Epithelial cell of esophagus (primary cell): Measurements from ENCODE around the gene MT1A.

Source experiments
- DNase-seq: peaks from one replicate; pipeline ENCODE4 v3.0.0; 2010; ENCODE audit warnings: low read depth
- H3K4me3 ChIP-seq: 2 replicates; pipeline ENCODE4 v1.5.1; 2011; ENCODE audit warnings: mild to moderate bottlenecking, low read length, control low read depth
- CTCF ChIP-seq: IDR thresholded peaks from 2 replicates; pipeline ENCODE4 v1.5.1; 2011; ENCODE audit warnings: low read depth, mild to moderate bottlenecking, low read length, control low read depth, inconsistent platforms; ENCODE audit not compliant: insufficient read depth; ENCODE audit errors: missing control alignments

MT1A gene

GRCh38 chr16:56607109-56607618 is 31.3 kb upstream of the MT1A start:
- peak; percentile 99 for DNase-seq
- no peak for TF ChIP-seq CTCF
- H3K4me3 ChIP-seq = peak overlapping the region; percentile 14

DNA sequence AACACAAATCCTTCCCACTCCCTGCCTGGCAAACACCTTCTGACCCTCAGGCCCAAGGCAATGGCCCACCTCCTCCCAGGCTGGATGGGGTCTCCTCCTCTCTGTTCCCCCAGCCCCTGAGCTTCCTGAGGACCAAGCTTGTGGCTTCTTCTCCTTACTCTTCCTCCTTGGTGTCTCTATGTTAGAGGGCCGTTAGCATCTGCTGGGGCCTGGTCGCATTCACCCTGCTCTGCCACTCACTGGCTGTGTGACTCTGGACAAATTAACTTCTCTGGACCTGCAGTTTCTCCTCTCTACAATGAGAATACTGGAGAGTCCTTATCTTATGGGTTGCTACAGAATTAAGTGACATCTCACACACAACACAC is 30.8 kb upstream of the MT1A start:
- no peak for DNase-seq
- H3K4me3 ChIP-seq = peak overlapping the region; percentile 29
- no peak for TF ChIP-seq CTCF

DNA sequence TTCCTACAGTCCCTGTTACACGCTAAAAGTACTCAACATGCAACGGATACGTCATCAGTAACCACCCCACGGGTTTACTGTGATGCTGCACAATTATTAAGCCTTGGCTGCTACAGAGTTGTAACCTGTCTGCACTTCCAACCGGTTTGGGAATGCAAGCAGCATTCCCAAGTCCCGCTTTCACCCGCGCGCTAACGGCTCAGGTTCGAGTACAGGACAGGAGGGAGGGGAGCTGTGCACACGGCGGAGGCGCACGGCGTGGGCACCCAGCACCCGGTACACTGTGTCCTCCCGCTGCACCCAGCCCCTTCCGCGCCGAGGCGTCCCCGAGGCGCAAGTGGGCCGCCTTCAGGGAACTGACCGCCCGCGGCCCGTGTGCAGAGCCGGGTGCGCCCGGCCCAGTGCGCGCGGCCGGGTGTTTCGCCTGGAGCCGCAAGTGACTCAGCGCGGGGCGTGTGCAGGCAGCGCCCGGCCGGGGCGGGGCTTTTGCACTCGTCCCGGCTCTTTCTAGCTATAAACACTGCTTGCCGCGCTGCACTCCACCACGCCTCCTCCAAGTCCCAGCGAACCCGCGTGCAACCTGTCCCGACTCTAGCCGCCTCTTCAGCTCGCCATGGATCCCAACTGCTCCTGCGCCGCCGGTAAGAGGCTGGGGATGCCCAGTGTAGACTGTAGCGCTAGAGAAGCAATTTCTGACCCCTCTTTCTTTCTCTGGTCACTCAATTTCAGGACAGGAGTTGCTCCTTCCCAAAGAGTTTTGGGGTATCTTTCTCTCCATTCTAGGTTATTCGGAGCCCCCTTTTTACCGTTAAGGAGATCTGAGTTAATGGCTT is 30.2 kb upstream of the MT1A start, which contains the start of gene MT2A:
Gene MT2A, plus strand, starts transcription at position 542 of the 833 bp plus-strand sequence. Its CDS starts 72 bp downstream, at position 614.
- no peak for TF ChIP-seq CTCF
- peak; percentile 98 for DNase-seq
- peak within 1 kb of the TSS; percentile 81 for H3K4me3 ChIP-seq

DNA sequence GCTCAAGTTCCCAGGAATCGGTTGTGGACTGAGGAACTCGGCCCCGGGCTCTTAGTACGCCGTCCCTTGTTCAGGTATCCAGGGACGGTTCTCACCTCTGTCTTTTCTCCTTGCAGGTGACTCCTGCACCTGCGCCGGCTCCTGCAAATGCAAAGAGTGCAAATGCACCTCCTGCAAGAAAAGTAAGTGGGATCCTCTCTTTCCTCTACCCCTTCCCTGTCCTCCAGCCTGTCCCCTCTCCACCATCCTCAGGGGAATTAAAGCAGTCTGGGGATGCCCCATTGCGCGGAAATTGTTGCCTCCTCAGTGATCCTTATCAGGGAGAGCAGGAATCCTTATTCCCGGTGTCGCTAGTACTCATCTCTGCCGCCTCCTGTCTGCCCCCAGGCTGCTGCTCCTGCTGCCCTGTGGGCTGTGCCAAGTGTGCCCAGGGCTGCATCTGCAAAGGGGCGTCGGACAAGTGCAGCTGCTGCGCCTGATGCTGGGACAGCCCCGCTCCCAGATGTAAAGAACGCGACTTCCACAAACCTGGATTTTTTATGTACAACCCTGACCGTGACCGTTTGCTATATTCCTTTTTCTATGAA is 29.5 kb upstream of the MT1A start:
- no peak for DNase-seq
- H3K4me3 ChIP-seq = peak overlapping the region; percentile 81
- TF ChIP-seq CTCF = no peak

GRCh38 chr16:56609463-56609921 is 29.0 kb upstream of the MT1A start:
- H3K4me3 ChIP-seq = peak overlapping the region; percentile 81
- TF ChIP-seq CTCF = no peak
- DNase-seq = peak; percentile 71

DNA sequence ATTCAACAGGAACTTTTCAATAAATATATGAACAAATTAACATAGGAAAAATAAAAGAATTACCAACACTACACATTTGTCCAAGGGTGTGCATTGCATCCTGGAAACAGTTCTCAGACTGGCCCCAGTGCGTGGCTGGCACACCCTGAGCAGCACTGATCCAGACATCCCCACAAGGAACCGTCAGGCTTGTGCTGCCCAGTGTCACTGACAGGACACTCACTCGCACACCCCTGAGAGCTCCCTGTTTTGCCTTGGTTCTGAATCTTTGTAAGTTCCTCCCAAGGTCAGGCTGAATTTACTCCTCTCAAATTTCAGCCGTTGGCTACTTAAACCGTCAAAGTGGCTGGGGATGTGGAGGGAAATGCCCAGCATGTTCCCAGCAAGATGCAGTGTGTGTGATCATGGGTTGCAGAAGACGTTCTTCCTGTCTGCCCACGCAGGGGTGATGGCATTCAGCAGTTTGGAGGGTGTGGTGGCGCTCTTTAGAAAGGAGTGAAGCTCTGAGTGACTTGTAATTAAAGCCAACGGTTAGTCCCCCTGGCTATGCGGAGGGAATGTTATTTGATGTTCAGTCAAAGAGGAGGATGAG is 28.4 kb upstream of the MT1A start:
- peak; percentile 93 for DNase-seq
- no peak for TF ChIP-seq CTCF
- peak overlapping the region; percentile 19 for H3K4me3 ChIP-seq
